K562 (cell line): ENCODE data around the gene PRKG1. TPM values are rescaled to one million over a fixed set of nuclear protein-coding genes. Genes with fewer than 3 reads are reported as not detected.

Experiments used
- CBFA2T2 ChIP-seq: fragments of 450-650 bp; conservative IDR thresholded peaks from 2 replicates; pipeline ENCODE4 v1.6.1; 2017; ENCODE audit warnings: mild to moderate bottlenecking
- HOXB6 ChIP-seq: fragments of 250-450 bp; sonication (Bioruptor Pico); IDR thresholded peaks from 2 replicates; pipeline ENCODE4 v1.5.1; 2022; ENCODE audit warnings: mild to moderate bottlenecking, borderline replicate concordance
- MTF1 ChIP-seq: fragments of 250-450 bp; sonication (Bioruptor Pico); IDR thresholded peaks from 2 replicates; pipeline ENCODE4 v1.9.0; 2021; ENCODE audit warnings: moderate library complexity, mild to moderate bottlenecking, inconsistent platforms, borderline replicate concordance
- SLC30A9 ChIP-seq: fragments of 250-450 bp; sonication (Bioruptor Pico); IDR thresholded peaks from 2 replicates; pipeline ENCODE4 v1.8.0; 2022; ENCODE audit warnings: mild to moderate bottlenecking, moderate library complexity
- TOE1 ChIP-seq, 2 experiments: fragments of 450-650 bp in 1 of 2; sonication (generic) in 1 of 2; formaldehyde crosslinking in 1 of 2; IDR thresholded peaks; 2 replicates each; pipeline versions ENCODE4 v1.7.1 to v1.8.0; 2016 to 2022; ENCODE audit warnings: borderline replicate concordance in 2 of 2, mild to moderate bottlenecking in 2 of 2, antibody characterized with exemption in 1 of 2, inconsistent platforms in 1 of 2, low read depth in 1 of 2, missing genetic modification reagents in 1 of 2, moderate library complexity in 1 of 2
- polyA plus RNA-seq, 8 experiments: library from polyadenylated mRNA; depleted of rRNA in 4 of 8; stranded (reverse) in 5 of 8; unstranded in 3 of 8; fragments of >200 nt; fragmentation: Nextera tagmentation in 2 of 8; fragmentation: Illumina TruSeq in 1 of 8; extraction: Ambion mirVana in 2 of 8; extraction: Trizol in 1 of 8; gene quantifications; 2 replicates each; pipeline versions ENCODE4 v1.2.1 to v1.2.3, GENCODE V29; 2011 to 2014; ENCODE audit warnings: inconsistent platforms in 1 of 8, missing spikeins in 1 of 8
- total RNA-seq, 7 experiments: library from RNA; depleted of rRNA in 6 of 7; stranded (reverse); fragments of >200 nt in 6 of 7; fragmentation: Illumina TruSeq in 2 of 7; extraction: Trizol in 2 of 7; gene quantifications; 2 replicates each; pipeline versions ENCODE4 v1.2.1 to v1.2.3, GENCODE V29; 2011 to 2021; ENCODE audit warnings: low replicate concordance in 1 of 7
- TF ChIP-seq, protein P1 (sequence below): fragments of 250-450 bp; sonication (Bioruptor Pico); IDR thresholded peaks from 2 replicates; pipeline ENCODE4 v1.9.0; 2021; ENCODE audit warnings: mild to moderate bottlenecking, inconsistent platforms
- TF ChIP-seq, protein P2 (sequence below), 3 experiments: fragments of 200-800 bp in 1 of 3; sonication (Bioruptor generic) in 1 of 3; sonication (generic) in 1 of 3; formaldehyde crosslinking in 1 of 3; IDR thresholded peaks; 2 replicates each; pipeline versions ENCODE4 v1.6.1 to v1.8.0; 2016 to 2022; ENCODE audit warnings: mild to moderate bottlenecking in 2 of 3, missing compliant biosample characterization in 2 of 3, missing genetic modification characterization in 2 of 3, missing genetic modification reagents in 1 of 3

PRKG1 gene
- total and polyA plus RNA-seq, 9 of the 15 experiments (the other 6 are each of a cell fraction or from before 2014, with no cell fraction given): 0.22 TPM; not detected in 8

DNA sequence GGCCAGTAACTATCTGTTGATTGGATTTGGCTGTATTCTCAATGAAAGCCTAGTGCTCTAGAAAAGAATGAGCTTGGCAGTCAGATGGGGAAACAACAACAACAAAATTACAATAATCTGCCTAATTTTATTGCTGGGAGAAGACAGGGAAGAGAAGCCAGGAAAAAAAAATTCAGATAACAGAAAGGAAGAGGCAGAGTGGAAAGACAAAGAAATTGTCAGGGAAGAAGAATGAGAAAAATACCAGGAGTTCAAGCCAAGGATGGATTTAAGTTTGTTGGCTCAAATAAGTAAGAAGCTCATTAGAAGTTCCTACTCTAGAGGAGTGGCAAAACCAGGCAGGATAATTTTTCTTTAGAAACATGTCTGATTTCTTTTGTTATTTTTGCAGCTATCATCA, 45.9 kb upstream of the PRKG1 start (continued):
- TF ChIP-seq TOE1 (IDR thresholded peaks at IDR 0.05; ENCODE audit: borderline replicate concordance) (no peak), TOE1 (CRISPR knock-in tag; IDR thresholded peaks at IDR 0.05; ENCODE audit: borderline replicate concordance, low read depth) (no peak), SLC30A9 (CRISPR knock-in tag) (no peak), HOXB6 (CRISPR knock-in tag) (no peak), MTF1 (no peak), CBFA2T2 (no peak)
- TF ChIP-seq, protein P1, sequence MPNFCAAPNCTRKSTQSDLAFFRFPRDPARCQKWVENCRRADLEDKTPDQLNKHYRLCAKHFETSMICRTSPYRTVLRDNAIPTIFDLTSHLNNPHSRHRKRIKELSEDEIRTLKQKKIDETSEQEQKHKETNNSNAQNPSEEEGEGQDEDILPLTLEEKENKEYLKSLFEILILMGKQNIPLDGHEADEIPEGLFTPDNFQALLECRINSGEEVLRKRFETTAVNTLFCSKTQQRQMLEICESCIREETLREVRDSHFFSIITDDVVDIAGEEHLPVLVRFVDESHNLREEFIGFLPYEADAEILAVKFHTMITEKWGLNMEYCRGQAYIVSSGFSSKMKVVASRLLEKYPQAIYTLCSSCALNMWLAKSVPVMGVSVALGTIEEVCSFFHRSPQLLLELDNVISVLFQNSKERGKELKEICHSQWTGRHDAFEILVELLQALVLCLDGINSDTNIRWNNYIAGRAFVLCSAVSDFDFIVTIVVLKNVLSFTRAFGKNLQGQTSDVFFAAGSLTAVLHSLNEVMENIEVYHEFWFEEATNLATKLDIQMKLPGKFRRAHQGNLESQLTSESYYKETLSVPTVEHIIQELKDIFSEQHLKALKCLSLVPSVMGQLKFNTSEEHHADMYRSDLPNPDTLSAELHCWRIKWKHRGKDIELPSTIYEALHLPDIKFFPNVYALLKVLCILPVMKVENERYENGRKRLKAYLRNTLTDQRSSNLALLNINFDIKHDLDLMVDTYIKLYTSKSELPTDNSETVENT (CRISPR knock-in tag): no peak
- TF ChIP-seq, protein P2, sequence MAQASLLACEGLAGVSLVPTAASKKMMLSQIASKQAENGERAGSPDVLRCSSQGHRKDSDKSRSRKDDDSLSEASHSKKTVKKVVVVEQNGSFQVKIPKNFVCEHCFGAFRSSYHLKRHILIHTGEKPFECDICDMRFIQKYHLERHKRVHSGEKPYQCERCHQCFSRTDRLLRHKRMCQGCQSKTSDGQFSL (CRISPR knock-in tag; IDR thresholded peaks at IDR 0.05): no peak
- TF ChIP-seq, protein P2 (tag; IDR thresholded peaks at IDR 0.05): no peak
